Activated naive CD4-positive, alpha-beta T cell treated with anti-CD3 and anti-CD28 coated beads, Interleukin-2, amount 50 U/mL, for 72 hours (primary cell): Measurements from ENCODE around the gene IGDCC3. TPM values are rescaled to one million over a fixed set of nuclear protein-coding genes. Genes with fewer than 3 reads are reported as not detected.
"Not testable (repeated sequence)": the region's sequence is repeated elsewhere in the genome, so short reads cannot be mapped to it uniquely, and the experiment has no call there.

Experiments
- ATAC-seq, 2 donors: fragments of 150-1000 bp; cut with Tn5 transposase; 2 replicates each; pipeline ENCODE4 v1.10.0; 2021; ENCODE audit warnings: mild to moderate bottlenecking in 2 of 2, moderate library complexity in 2 of 2
- DNase-seq, 2 donors: peaks; one replicate each; pipeline ENCODE4 v3.0.0; 2021 to 2022; ENCODE audit warnings: low spot score in 2 of 2
- H3K27ac Mint-ChIP-seq, 2 donors: one replicate each; pipeline ENCODE4 v1.8.0; 2022; ENCODE audit warnings: mild to moderate bottlenecking in 2 of 2, mixed read lengths in 2 of 2
- H3K36me3 Mint-ChIP-seq, 2 donors: one replicate each; pipeline ENCODE4 v1.8.0; 2022; ENCODE audit warnings: mixed read lengths in 2 of 2
- H3K9me3 Mint-ChIP-seq, 2 donors: one replicate each; pipeline ENCODE4 v1.8.0; 2022; ENCODE audit warnings: mixed read lengths in 2 of 2
- total RNA-seq, 2 donors: library from RNA; stranded (reverse); gene quantifications; one replicate each; pipeline ENCODE4 v1.2.3, GENCODE V29; 2022

The IGDCC3 gene
- total RNA-seq, 2 donors from 2014 or later: not detected

- no peak for ATAC-seq
- H3K9me3 Mint-ChIP-seq: no peaks in the 10 kb centered on the region
- no peak for DNase-seq
- no peaks in the 10 kb centered on the region for H3K36me3 Mint-ChIP-seq
- no peak overlapping the region for H3K27ac Mint-ChIP-seq
Observed at GRCh38 chr15:65410036-65410435, 32.2 kb upstream of the IGDCC3 start.

- no peaks in the 10 kb centered on the region for H3K36me3 Mint-ChIP-seq
- no peak for DNase-seq
- no peak overlapping the region for H3K27ac Mint-ChIP-seq
- peak in 1 of 2 donors; percentile 78 for ATAC-seq
- no peaks in the 10 kb centered on the region for H3K9me3 Mint-ChIP-seq
Observed at GRCh38 chr15:65409036-65409631, 31.3 kb upstream of the IGDCC3 start.

GRCh38 chr15:65408324-65409035 is 30.7 kb upstream of the IGDCC3 start:
- DNase-seq: no peak
- no peak for ATAC-seq
- H3K36me3 Mint-ChIP-seq: no peaks in the 10 kb centered on the region
- H3K27ac Mint-ChIP-seq: no peak overlapping the region
- no peaks in the 10 kb centered on the region for H3K9me3 Mint-ChIP-seq

GRCh38 chr15:65406424-65407000 is 28.7 kb upstream of the IGDCC3 start:
- no peak overlapping the region for H3K27ac Mint-ChIP-seq
- no peak for DNase-seq
- no peak for ATAC-seq
- no peaks in the 10 kb centered on the region for H3K9me3 Mint-ChIP-seq
- H3K36me3 Mint-ChIP-seq: no peaks in the 10 kb centered on the region

- ATAC-seq (no peak), DNase-seq (no peak)
- Mint-ChIP-seq H3K27ac (no peak overlapping the region), H3K36me3 (no peaks in the 10 kb centered on the region), H3K9me3 (no peaks in the 10 kb centered on the region)
Observed at GRCh38 chr15:65405791-65406423, 28.1 kb upstream of the IGDCC3 start.

- no peak for ATAC-seq
- no peak for DNase-seq
- Mint-ChIP-seq H3K36me3 (no peaks in the 10 kb centered on the region), H3K9me3 (no peaks in the 10 kb centered on the region), H3K27ac (no peak overlapping the region)
Observed at GRCh38 chr15:65404186-65404872, 26.5 kb upstream of the IGDCC3 start.

GRCh38 chr15:65402961-65403360 is 25.2 kb upstream of the IGDCC3 start:
- ATAC-seq (no peak), DNase-seq (no peak)
- no peaks in the 10 kb centered on the region for H3K9me3 Mint-ChIP-seq
- no peak overlapping the region for H3K27ac Mint-ChIP-seq
- no peaks in the 10 kb centered on the region for H3K36me3 Mint-ChIP-seq

- no peaks in the 10 kb centered on the region for H3K36me3 Mint-ChIP-seq
- DNase-seq (no peak), ATAC-seq (peak in 1 of 2 donors; percentile 16)
- H3K27ac Mint-ChIP-seq: no peak overlapping the region
- no peaks in the 10 kb centered on the region for H3K9me3 Mint-ChIP-seq
Observed at GRCh38 chr15:65401611-65402240, 23.9 kb upstream of the IGDCC3 start.

- ATAC-seq: peak; percentile 75 to 84
- H3K9me3 Mint-ChIP-seq: no peaks in the 10 kb centered on the region
Observed at GRCh38 chr15:65400760-65401610, 23.2 kb upstream of the IGDCC3 start.

GRCh38 chr15:65399997-65400396 is 22.2 kb upstream of the IGDCC3 start:
- DNase-seq: no peak
- no peaks in the 10 kb centered on the region for H3K36me3 Mint-ChIP-seq
- H3K27ac Mint-ChIP-seq: no peak overlapping the region
- no peaks in the 10 kb centered on the region for H3K9me3 Mint-ChIP-seq
- ATAC-seq: no peak

More at GRCh38 chr15:65400760-65401610, 23.2 kb upstream of the IGDCC3 start:
- no peaks in the 10 kb centered on the region for H3K36me3 Mint-ChIP-seq
- H3K27ac Mint-ChIP-seq: no peak overlapping the region
- DNase-seq: peak in 1 of 2 donors; percentile 72

GRCh38 chr15:65399001-65399706 is 21.4 kb upstream of the IGDCC3 start:
- no peak overlapping the region for H3K27ac Mint-ChIP-seq
- no peaks in the 10 kb centered on the region for H3K9me3 Mint-ChIP-seq
- ATAC-seq: no peak

GRCh38 chr15:65398486-65398885 is 20.7 kb upstream of the IGDCC3 start:
- H3K27ac Mint-ChIP-seq, H3K9me3 Mint-ChIP-seq, H3K36me3 Mint-ChIP-seq, DNase-seq, ATAC-seq: not testable (repeated sequence)

More at GRCh38 chr15:65399001-65399706, 21.4 kb upstream of the IGDCC3 start:
- H3K36me3 Mint-ChIP-seq: no peaks in the 10 kb centered on the region
- DNase-seq: no peak

- ATAC-seq: no peak
- DNase-seq: no peak
- no peaks in the 10 kb centered on the region for H3K36me3 Mint-ChIP-seq
- H3K9me3 Mint-ChIP-seq: no peaks in the 10 kb centered on the region
- no peak overlapping the region for H3K27ac Mint-ChIP-seq
Observed at GRCh38 chr15:65396965-65397317, 19.1 kb upstream of the IGDCC3 start.

GRCh38 chr15:65396283-65396964 is 18.6 kb upstream of the IGDCC3 start:
- Mint-ChIP-seq H3K27ac (no peak overlapping the region), H3K36me3 (no peaks in the 10 kb centered on the region), H3K9me3 (no peaks in the 10 kb centered on the region)
- ATAC-seq (no peak), DNase-seq (no peak)
